ENCODE measurements around the gene EPC1. TPM values are rescaled to one million over a fixed set of nuclear protein-coding genes. Genes with fewer than 3 reads are reported as not detected.
A peak's percentile ranks its signal among the peaks of the same experiment; 100 is the strongest.

Gene EPC1
- total RNA-seq, 4 donors from 2014 or later, result 47.5 to 72.8 (median 62.7) TPM

- Histone ChIP-seq H3K9me3 (no peaks in the 10 kb centered on the region), H3K27ac (peak overlapping the region; percentile 73 to 95 (median 87)), H3K36me3 (no peaks in the 10 kb centered on the region), H3K4me1 (peaks cover 0 to 33% (median 17%) of the 10 kb centered on the region in 4 donors), H3K4me3 (peak overlapping the region; percentile 53 to 86 (median 70)), H3K27me3 (no peaks in the 10 kb centered on the region)
- peak in 1 of 2 donors; percentile 83 for TF ChIP-seq EP300 (IDR thresholded peaks at IDR 0.05)
- TF ChIP-seq CTCF (IDR thresholded peaks at IDR 0.05), result peak in 1 of 5 experiments; percentile 17
- TF ChIP-seq POLR2A (IDR thresholded peaks at IDR 0.05), result peak in 1 of 2 donors; percentile 69
- 0 to 1% methylated on average over 19 of the region's 19 CpGs for WGBS, 2 donors
- DNase-seq (ENCODE audit: low spot score in 2 of 2), result peak; percentile 91 to 94
These were observed 31.7 kb upstream of the EPC1 start for GRCh38 chr10:32378363-32379317.

GRCh38 chr10:32377458-32378259, 30.7 kb upstream of the EPC1 start:
- WGBS, 2 donors, result 0 to 1% methylated on average over 6 of the region's 6 CpGs
- Histone ChIP-seq H3K27me3 (no peaks in the 10 kb centered on the region), H3K27ac (peak overlapping the region; percentile 50 to 95 (median 87)), H3K9me3 (no peaks in the 10 kb centered on the region), H3K4me3 (peak overlapping the region; percentile 53 to 86 (median 70)), H3K4me1 (peaks cover 0 to 33% (median 19%) of the 10 kb centered on the region in 4 donors), H3K36me3 (no peaks in the 10 kb centered on the region)
- peak in 1 of 2 donors; percentile 28 for DNase-seq (ENCODE audit: low spot score in 2 of 2)
- TF ChIP-seq CTCF (IDR thresholded peaks at IDR 0.05) (peak in 4 of 5 experiments; percentile 22 to 31 (median 28)), EP300 (IDR thresholded peaks at IDR 0.05) (peak in 1 of 2 donors; percentile 17), POLR2A (IDR thresholded peaks at IDR 0.05) (no peak)

- Histone ChIP-seq H3K36me3 (no peaks in the 10 kb centered on the region), H3K4me1 (peaks cover 0 to 39% (median 22%) of the 10 kb centered on the region in 4 donors), H3K9me3 (no peaks in the 10 kb centered on the region), H3K27ac (peak overlapping the region; percentile 50 to 95 (median 87)), H3K4me3 (peak overlapping the region; percentile 53 to 86 (median 70)), H3K27me3 (no peaks in the 10 kb centered on the region)
- 3 to 7% methylated on average over 3 of the region's 3 CpGs for WGBS, 2 donors
- no peak for TF ChIP-seq POLR2A (IDR thresholded peaks at IDR 0.05)
- no peak for TF ChIP-seq EP300 (IDR thresholded peaks at IDR 0.05)
- TF ChIP-seq CTCF (IDR thresholded peaks at IDR 0.05), result no peak
- no peak for DNase-seq (ENCODE audit: low spot score in 2 of 2)
These were observed 29.8 kb upstream of the EPC1 start for GRCh38 chr10:32376771-32377170.

GRCh38 chr10:32376097-32376496, 29.1 kb upstream of the EPC1 start:
- H3K4me3 ChIP-seq, result peak overlapping the region in 3 of 4 donors; percentile 60 to 86 (median 80)
- TF ChIP-seq CTCF (IDR thresholded peaks at IDR 0.05) (no peak), EP300 (IDR thresholded peaks at IDR 0.05) (no peak), POLR2A (IDR thresholded peaks at IDR 0.05) (no peak)
- H3K4me1 ChIP-seq, result peaks cover 0 to 46% (median 22%) of the 10 kb centered on the region in 4 donors
- peak overlapping the region in 2 of 4 donors; percentile 89 to 95 for H3K27ac ChIP-seq
- no peaks in the 10 kb centered on the region for H3K27me3 ChIP-seq
- no peaks in the 10 kb centered on the region for H3K9me3 ChIP-seq
- no peaks in the 10 kb centered on the region for H3K36me3 ChIP-seq
- DNase-seq (ENCODE audit: low spot score in 2 of 2), result no peak
- WGBS, 2 donors, result 29 to 36% methylated on average over 1 of the region's 1 CpG

Measured in tibial nerve (tissue), 4 donors.